NT2/D1 (cell line): Measurements from ENCODE around the gene SNAI3.
A peak's percentile ranks its signal among the peaks of the same experiment; 100 is the strongest.

Source experiments
- DNase-seq: peaks from one replicate; pipeline ENCODE4 v3.0.0-alpha.2; 2011; ENCODE audit warnings: low read depth, low spot score
- H3K27me3 ChIP-seq: 2 replicates; pipeline ENCODE4 v1.6.0; 2011; ENCODE audit warnings: mild to moderate bottlenecking; ENCODE audit not compliant: insufficient read length, insufficient read depth
- H3K36me3 ChIP-seq: 2 replicates; pipeline ENCODE4 v1.6.1; 2011; ENCODE audit warnings: mild to moderate bottlenecking, low read length, mixed read lengths; ENCODE audit not compliant: insufficient read depth, insufficient read length
- H3K4me1 ChIP-seq: 2 replicates; pipeline ENCODE4 v1.5.1; 2011; ENCODE audit not compliant: insufficient read depth, insufficient read length
- H3K4me3 ChIP-seq: 2 replicates; pipeline ENCODE4 v1.5.1; 2011; ENCODE audit warnings: low read depth; ENCODE audit not compliant: insufficient read length
- H3K9ac ChIP-seq: 2 replicates; pipeline ENCODE4 v1.6.0; 2011; ENCODE audit warnings: low read depth; ENCODE audit not compliant: insufficient read length
- H3K9me3 ChIP-seq: 2 replicates; pipeline ENCODE4 v1.5.1; 2011; ENCODE audit warnings: mild to moderate bottlenecking, low read length; ENCODE audit not compliant: insufficient read depth
- SUZ12 ChIP-seq: IDR thresholded peaks from 2 replicates; pipeline ENCODE4 v1.6.1; 2011; ENCODE audit not compliant: insufficient read length, insufficient read depth; ENCODE audit errors: extremely low read depth
- YY1 ChIP-seq: IDR thresholded peaks from 2 replicates; pipeline ENCODE4 v1.6.1; 2011; ENCODE audit not compliant: insufficient read length, insufficient read depth
- ZNF274 ChIP-seq: IDR thresholded peaks from 2 replicates; pipeline ENCODE4 v1.6.1; 2011; ENCODE audit warnings: mild to moderate bottlenecking, low read depth, low read length

SNAI3 gene

GRCh38 chr16:88732172-88732960 is 46.1 kb upstream of the SNAI3 start:
- H3K9me3 ChIP-seq: no peaks in the 10 kb centered on the region
- H3K36me3 ChIP-seq: peaks cover 75% of the 10 kb centered on the region
- H3K4me3 ChIP-seq: no peak overlapping the region
- DNase-seq: no peak
- TF ChIP-seq YY1 (no peak), ZNF274 (no peak), SUZ12 (no peak)
- H3K4me1 ChIP-seq: peaks cover 8% of the 10 kb centered on the region
- H3K9ac ChIP-seq: no peak overlapping the region
- H3K27me3 ChIP-seq: no peaks in the 10 kb centered on the region

- peaks cover 78% of the 10 kb centered on the region for H3K36me3 ChIP-seq
- no peak overlapping the region for H3K4me3 ChIP-seq
- peaks cover 12% of the 10 kb centered on the region for H3K4me1 ChIP-seq
- TF ChIP-seq YY1 (no peak), SUZ12 (no peak), ZNF274 (no peak)
- no peaks in the 10 kb centered on the region for H3K27me3 ChIP-seq
- no peaks in the 10 kb centered on the region for H3K9me3 ChIP-seq
- H3K9ac ChIP-seq: no peak overlapping the region
- DNase-seq: no peak
Measured at GRCh38 chr16:88731699-88732098, 45.4 kb upstream of the SNAI3 start.

- H3K36me3 ChIP-seq: peaks cover 80% of the 10 kb centered on the region
- peak overlapping the region; percentile 3 for H3K9ac ChIP-seq
- DNase-seq: no peak
- no peaks in the 10 kb centered on the region for H3K27me3 ChIP-seq
- H3K4me1 ChIP-seq: peaks cover 15% of the 10 kb centered on the region
- H3K4me3 ChIP-seq: no peak overlapping the region
- TF ChIP-seq YY1 (no peak), ZNF274 (no peak), SUZ12 (no peak)
- no peaks in the 10 kb centered on the region for H3K9me3 ChIP-seq
Measured at GRCh38 chr16:88730632-88731607, 44.6 kb upstream of the SNAI3 start.

GRCh38 chr16:88727871-88728270 is 41.6 kb upstream of the SNAI3 start:
- Histone ChIP-seq H3K4me3 (no peak overlapping the region), H3K9ac (peak overlapping the region; percentile 32), H3K27me3 (no peaks in the 10 kb centered on the region), H3K36me3 (peaks cover 80% of the 10 kb centered on the region), H3K4me1 (peaks cover 27% of the 10 kb centered on the region), H3K9me3 (no peaks in the 10 kb centered on the region)
- DNase-seq: no peak
- TF ChIP-seq ZNF274 (no peak), SUZ12 (no peak), YY1 (no peak)

- Histone ChIP-seq H3K9me3 (no peaks in the 10 kb centered on the region), H3K27me3 (no peaks in the 10 kb centered on the region), H3K4me3 (no peak overlapping the region), H3K36me3 (peaks cover 79% of the 10 kb centered on the region), H3K9ac (no peak overlapping the region), H3K4me1 (peaks cover 29% of the 10 kb centered on the region)
- TF ChIP-seq ZNF274 (no peak), YY1 (no peak), SUZ12 (no peak)
- DNase-seq: no peak
Measured at GRCh38 chr16:88726981-88727380, 40.7 kb upstream of the SNAI3 start.

GRCh38 chr16:88726408-88726749 is 40.1 kb upstream of the SNAI3 start:
- peaks cover 29% of the 10 kb centered on the region for H3K4me1 ChIP-seq
- TF ChIP-seq YY1: no peak
- no peak for TF ChIP-seq ZNF274
- no peak for TF ChIP-seq SUZ12
- H3K9ac ChIP-seq: no peak overlapping the region
- H3K36me3 ChIP-seq: peaks cover 81% of the 10 kb centered on the region
- no peaks in the 10 kb centered on the region for H3K27me3 ChIP-seq
- H3K9me3 ChIP-seq: no peaks in the 10 kb centered on the region
- no peak overlapping the region for H3K4me3 ChIP-seq
- DNase-seq: no peak
